ENCODE results near the gene PPP4R1.

The PPP4R1 gene

GRCh38 chr18:9594823-9595596 lies 19.3 kb downstream of the PPP4R1 start:
- no peak for DNase-seq (ENCODE audit: low spot score)

- DNase-seq (ENCODE audit: low spot score): no peak
Observed at GRCh38 chr18:9587924-9588323, 26.4 kb downstream of the PPP4R1 start.

GRCh38 chr18:9586814-9587213 lies 27.5 kb downstream of the PPP4R1 start:
- DNase-seq (ENCODE audit: low spot score): no peak

- DNase-seq (ENCODE audit: low spot score): no peak
Observed at GRCh38 chr18:9581667-9582066, 32.7 kb downstream of the PPP4R1 start.

GRCh38 chr18:9578306-9578705 lies 36.1 kb downstream of the PPP4R1 start:
- no peak for DNase-seq (ENCODE audit: low spot score)

- no peak for DNase-seq (ENCODE audit: low spot score)
Observed at GRCh38 chr18:9577361-9577760, 37.0 kb downstream of the PPP4R1 start.

GRCh38 chr18:9575558-9575957 lies 38.8 kb downstream of the PPP4R1 start:
- peak; percentile 95 for DNase-seq (ENCODE audit: low spot score)

GRCh38 chr18:9574473-9575115 lies 39.8 kb downstream of the PPP4R1 start:
- peak; percentile 8 for DNase-seq (ENCODE audit: low spot score)

GRCh38 chr18:9571546-9571945 lies 42.8 kb downstream of the PPP4R1 start:
- DNase-seq (ENCODE audit: low spot score): no peak

- DNase-seq (ENCODE audit: low spot score): no peak
Observed at GRCh38 chr18:9570255-9570654, 44.1 kb downstream of the PPP4R1 start.

GRCh38 chr18:9569178-9569577 lies 45.2 kb downstream of the PPP4R1 start:
- no peak for DNase-seq (ENCODE audit: low spot score)

- no peak for DNase-seq (ENCODE audit: low spot score)
Observed at GRCh38 chr18:9568186-9568585, 46.2 kb downstream of the PPP4R1 start.

- no peak for DNase-seq (ENCODE audit: low spot score)
Observed at GRCh38 chr18:9565407-9565806, 49.0 kb downstream of the PPP4R1 start.

- DNase-seq (ENCODE audit: low spot score): peak; percentile 46
Observed at GRCh38 chr18:9563331-9563730, 51.0 kb downstream of the PPP4R1 start.

- DNase-seq (ENCODE audit: low spot score): no peak
Observed at GRCh38 chr18:9562584-9562983, 51.8 kb downstream of the PPP4R1 start.

- peak; percentile 11 for DNase-seq (ENCODE audit: low spot score)
Observed at GRCh38 chr18:9561759-9562158, 52.6 kb downstream of the PPP4R1 start.

- no peak for DNase-seq (ENCODE audit: low spot score)
Observed at GRCh38 chr18:9559253-9559652, 55.1 kb downstream of the PPP4R1 start.

- no peak for DNase-seq (ENCODE audit: low spot score)
Observed at GRCh38 chr18:9558387-9559064, 55.8 kb downstream of the PPP4R1 start.

GRCh38 chr18:9557250-9557943 lies 57.0 kb downstream of the PPP4R1 start:
- DNase-seq (ENCODE audit: low spot score): no peak

GRCh38 chr18:9552616-9553015 lies 61.7 kb downstream of the PPP4R1 start:
- DNase-seq (ENCODE audit: low spot score): no peak

GRCh38 chr18:9552191-9552590 lies 62.2 kb downstream of the PPP4R1 start:
- DNase-seq (ENCODE audit: low spot score): no peak

- DNase-seq (ENCODE audit: low spot score): no peak
Observed at GRCh38 chr18:9550429-9550828, 63.9 kb downstream of the PPP4R1 start.

GRCh38 chr18:9549405-9549804 lies 65.0 kb downstream of the PPP4R1 start:
- no peak for DNase-seq (ENCODE audit: low spot score)
